Common myeloid progenitor, CD34-positive (primary cell): ENCODE measurements around the gene PRKCA.

Source experiments
- CTCF ChIA-PET: fragments of 350-600 bp; sonication (Branson Sonifier 250); formaldehyde crosslinking; loops from one replicate; lab custom pipeline; 2021; ENCODE audit warnings: antibody characterized with exemption; lab: Charles Lee
- POLR2A ChIA-PET: fragments of 350-600 bp; sonication (Branson Sonifier 250); formaldehyde crosslinking; loops from one replicate; lab custom pipeline; 2021; ENCODE audit warnings: antibody characterized with exemption; lab: Charles Lee
- DNase-seq, 3 donors: peaks; one replicate each; pipeline versions ENCODE4 v3.0.0 to v3.0.0-alpha.2; 2013
- H3K27ac ChIP-seq, 2 experiments: 1 replicate in 1 of 2; 2 replicates in 1 of 2; pipeline ENCODE4 v1.7.0; 2013; ENCODE audit warnings: inconsistent platforms in 2 of 2, low read length in 2 of 2, mild to moderate bottlenecking in 2 of 2, low read depth in 1 of 2, moderate library complexity in 1 of 2; ENCODE audit not compliant: severe bottlenecking in 2 of 2, insufficient read depth in 1 of 2, poor library complexity in 1 of 2
- H3K27me3 ChIP-seq, 5 experiments: replicated peaks in 2 of 5; 1 replicate in 3 of 5; 2 replicates in 2 of 5; pipeline versions ENCODE4 v1.6.1 to v1.7.0; 2013; ENCODE audit warnings: low read length in 4 of 5, mild to moderate bottlenecking in 2 of 5, moderate library complexity in 2 of 5, inconsistent platforms in 1 of 5; ENCODE audit not compliant: insufficient read depth in 5 of 5, control insufficient read depth in 4 of 5
- H3K36me3 ChIP-seq, 4 experiments: 1 replicate in 2 of 4; 2 replicates in 2 of 4; pipeline versions ENCODE4 v1.6.1 to v1.7.0; 2013; ENCODE audit warnings: low read length in 3 of 4, control low read depth in 1 of 4, mild to moderate bottlenecking in 1 of 4; ENCODE audit not compliant: control insufficient read depth in 4 of 4, insufficient read depth in 4 of 4
- H3K4me1 ChIP-seq, 4 experiments: 1 replicate in 3 of 4; 2 replicates in 1 of 4; pipeline versions ENCODE4 v1.6.1 to v1.7.1; 2013; ENCODE audit warnings: low read length in 3 of 4, mild to moderate bottlenecking in 3 of 4, control low read depth in 1 of 4, inconsistent platforms in 1 of 4, moderate library complexity in 1 of 4; ENCODE audit not compliant: control insufficient read depth in 4 of 4, insufficient read depth in 4 of 4; ENCODE audit errors: control extremely low read depth in 1 of 4
- H3K4me3 ChIP-seq, 7 experiments: 1 replicate in 4 of 7; 2 replicates in 3 of 7; pipeline versions ENCODE4 v1.5.1 to v1.7.0; 2013; ENCODE audit warnings: mild to moderate bottlenecking in 7 of 7, low read length in 6 of 7, moderate library complexity in 6 of 7, inconsistent platforms in 2 of 7, low read depth in 2 of 7, control low read depth in 1 of 7; ENCODE audit not compliant: insufficient read depth in 4 of 7, control insufficient read depth in 1 of 7; ENCODE audit errors: extremely low read depth in 1 of 7
- H3K9me3 ChIP-seq, 5 experiments: 1 replicate in 4 of 5; 2 replicates in 1 of 5; pipeline versions ENCODE4 v1.6.1 to v1.7.1; 2013; ENCODE audit warnings: low read length in 4 of 5, mild to moderate bottlenecking in 2 of 5, inconsistent platforms in 1 of 5, low read depth in 1 of 5, moderate library complexity in 1 of 5; ENCODE audit not compliant: control insufficient read depth in 4 of 5, insufficient read depth in 2 of 5; ENCODE audit errors: control extremely low read depth in 1 of 5
- WGBS: methylation state at CpG from one replicate; pipeline ENCODE4 v1.1.5; 2013; ENCODE audit not compliant: insufficient coverage; 5-methylcytosine and 5-hydroxymethylcytosine counted together

PRKCA gene

GRCh38 chr17:66496306-66496705, 193.9 kb downstream of the PRKCA start:
- ChIA-PET CTCF (interaction anchor here (1.0 kb wide), 1 partner anchor 12 kb away, joined by 3 read pairs; no protein-coding TSS in a partner anchor), POLR2A (no interaction called here)
- WGBS, result 94% methylated on average over 2 of the region's 5 CpGs

GRCh38 chr17:66498580-66498979, 196.2 kb downstream of the PRKCA start:
- no peak overlapping the region for H3K4me3 ChIP-seq
- no peak for DNase-seq
- no peaks in the 10 kb centered on the region for H3K4me1 ChIP-seq
- CTCF ChIA-PET, result no interaction called here
- 98% methylated on average over 4 of the region's 5 CpGs for WGBS
- no peaks in the 10 kb centered on the region for H3K27me3 ChIP-seq
- no peaks in the 10 kb centered on the region for H3K9me3 ChIP-seq
- no peaks in the 10 kb centered on the region for H3K36me3 ChIP-seq
- no peak overlapping the region for H3K27ac ChIP-seq
- POLR2A ChIA-PET, result no interaction called here

More at GRCh38 chr17:66496306-66496705, 193.9 kb downstream of the PRKCA start:
- H3K36me3 ChIP-seq, result no peaks in the 10 kb centered on the region
- H3K4me1 ChIP-seq, result peaks cover 0 to 5% (median 0%) of the 10 kb centered on the region in 4 experiments
- no peak for DNase-seq
- no peak overlapping the region for H3K4me3 ChIP-seq
- no peaks in the 10 kb centered on the region for H3K9me3 ChIP-seq
- H3K27me3 ChIP-seq, result no peaks in the 10 kb centered on the region
- no peak overlapping the region for H3K27ac ChIP-seq

- Histone ChIP-seq H3K27ac (no peak overlapping the region), H3K4me3 (no peak overlapping the region), H3K27me3 (no peaks in the 10 kb centered on the region), H3K4me1 (no peaks in the 10 kb centered on the region), H3K9me3 (no peaks in the 10 kb centered on the region), H3K36me3 (no peaks in the 10 kb centered on the region)
- ChIA-PET POLR2A (no interaction called here), CTCF (no interaction called here)
- DNase-seq, result no peak
- WGBS, result 97% methylated on average over 4 of the region's 6 CpGs
Observed at GRCh38 chr17:66506641-66507040, 204.2 kb downstream of the PRKCA start.

- Histone ChIP-seq H3K9me3 (no peaks in the 10 kb centered on the region), H3K4me1 (no peaks in the 10 kb centered on the region), H3K36me3 (no peaks in the 10 kb centered on the region), H3K4me3 (no peak overlapping the region), H3K27ac (peak overlapping the region in 1 of 2 experiments; percentile 47), H3K27me3 (no peaks in the 10 kb centered on the region)
- ChIA-PET CTCF (no interaction called here), POLR2A (no interaction called here)
- DNase-seq, result peak in 2 of 3 donors; percentile 13 to 22
- WGBS, result 56% methylated on average over 2 of the region's 7 CpGs
Observed at GRCh38 chr17:66507103-66507923, 204.9 kb downstream of the PRKCA start.

GRCh38 chr17:66507982-66508760, 205.8 kb downstream of the PRKCA start:
- WGBS, result 82% methylated on average over 6 of the region's 10 CpGs
- ChIA-PET POLR2A (no interaction called here), CTCF (no interaction called here)
- no peaks in the 10 kb centered on the region for H3K4me1 ChIP-seq
- H3K27me3 ChIP-seq, result peaks cover 0 to 3% (median 0%) of the 10 kb centered on the region in 5 experiments
- no peaks in the 10 kb centered on the region for H3K9me3 ChIP-seq
- H3K27ac ChIP-seq, result peak overlapping the region in 1 of 2 experiments; percentile 47
- H3K36me3 ChIP-seq, result no peaks in the 10 kb centered on the region
- no peak overlapping the region for H3K4me3 ChIP-seq
- DNase-seq, result no peak

- Histone ChIP-seq H3K27me3 (peaks cover 0 to 3% (median 0%) of the 10 kb centered on the region in 5 experiments), H3K4me1 (no peaks in the 10 kb centered on the region), H3K27ac (no peak overlapping the region), H3K4me3 (no peak overlapping the region), H3K36me3 (no peaks in the 10 kb centered on the region), H3K9me3 (no peaks in the 10 kb centered on the region)
- ChIA-PET CTCF (no interaction called here), POLR2A (no interaction called here)
- WGBS, result 97% methylated on average over 3 of the region's 8 CpGs
- no peak for DNase-seq
Observed at GRCh38 chr17:66508896-66509844, 206.8 kb downstream of the PRKCA start.
